ENCODE results near the gene ESYT2.

Gene ESYT2

GRCh38 chr7:158824028-158824427 lies 5.3 kb downstream of the ESYT2 start:
- Histone ChIP-seq H3K27ac (ENCODE audit: low read length) (no peak overlapping the region), H3K4me3 (ENCODE audit: low read length) (no peak overlapping the region), H3K9me3 (ENCODE audit: control insufficient read depth, insufficient read depth, low read length) (no peaks in the 10 kb centered on the region), H3K4me1 (ENCODE audit: control insufficient read depth, insufficient read depth, low read length) (0 out of 2 replicates have a peak, but pooled peaks cover 1% of the 10 kb centered on the region), H3K36me3 (ENCODE audit: control insufficient read depth, insufficient read depth, low read length) (no peaks in the 10 kb centered on the region; the same call in none of the 2 replicates), H3K27me3 (ENCODE audit: control insufficient read depth, insufficient read depth, low read length) (no peaks in the 10 kb centered on the region)
- no CpG with 5 or more reads among the region's 4 CpGs for whole genome bisulfite sequencing (ENCODE audit: insufficient coverage, insufficient read length)
- no peak for DNase-seq (ENCODE audit: low read depth, low spot score)

DNA sequence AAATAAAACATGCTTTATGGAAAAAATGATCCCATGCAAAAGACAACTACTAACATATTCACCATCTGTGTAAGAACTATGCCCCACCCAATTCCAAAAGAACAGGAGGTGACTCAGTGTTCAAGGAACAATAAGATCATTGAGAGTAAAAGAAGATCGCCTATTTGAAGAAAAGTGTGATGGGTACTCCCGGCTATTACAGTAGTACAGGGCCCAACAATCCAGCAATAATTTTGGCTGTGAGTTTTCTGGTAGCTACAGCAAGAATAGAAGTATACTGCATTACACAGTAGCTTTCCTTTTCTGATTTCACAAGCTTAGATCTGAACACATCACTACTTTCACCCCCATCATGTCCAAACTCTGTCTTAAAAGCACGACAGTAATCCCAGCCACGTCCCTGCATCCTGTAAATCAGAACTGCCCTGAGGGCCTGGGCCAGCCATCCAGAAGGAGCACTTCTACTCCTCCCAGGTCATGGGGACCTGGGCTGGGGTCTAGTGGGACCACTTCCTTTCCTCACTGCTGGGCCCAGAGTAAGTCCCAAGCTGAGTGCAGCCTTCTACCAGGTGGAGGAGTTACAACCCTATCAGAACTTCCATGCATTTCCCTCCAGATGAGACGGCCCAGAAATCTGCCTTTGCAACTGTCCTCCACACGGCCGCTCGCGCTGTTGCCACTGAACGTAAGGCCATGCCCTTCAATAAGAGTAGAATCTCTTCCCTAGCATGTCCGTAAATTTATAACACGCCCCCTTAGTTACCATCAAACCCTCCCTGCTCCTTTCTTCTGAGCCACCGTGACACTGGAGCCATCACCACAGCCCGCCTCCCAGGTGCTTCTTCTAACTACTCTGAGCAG lies 7.9 kb downstream of the ESYT2 start:
- Histone ChIP-seq H3K4me1 (ENCODE audit: control insufficient read depth, insufficient read depth, low read length) (peaks cover 6% of the 10 kb centered on the region), H3K27ac (ENCODE audit: low read length) (no peak overlapping the region), H3K9me3 (ENCODE audit: control insufficient read depth, insufficient read depth, low read length) (no peaks in the 10 kb centered on the region), H3K27me3 (ENCODE audit: control insufficient read depth, insufficient read depth, low read length) (no peaks in the 10 kb centered on the region), H3K4me3 (ENCODE audit: low read length) (no peak overlapping the region), H3K36me3 (ENCODE audit: control insufficient read depth, insufficient read depth, low read length) (no peaks in the 10 kb centered on the region; the same call in 1 of the 2 replicates)
- WGBS (ENCODE audit: insufficient coverage, insufficient read length): no CpG with 5 or more reads among the region's 14 CpGs
- DNase-seq (ENCODE audit: low read depth, low spot score): no peak

DNA sequence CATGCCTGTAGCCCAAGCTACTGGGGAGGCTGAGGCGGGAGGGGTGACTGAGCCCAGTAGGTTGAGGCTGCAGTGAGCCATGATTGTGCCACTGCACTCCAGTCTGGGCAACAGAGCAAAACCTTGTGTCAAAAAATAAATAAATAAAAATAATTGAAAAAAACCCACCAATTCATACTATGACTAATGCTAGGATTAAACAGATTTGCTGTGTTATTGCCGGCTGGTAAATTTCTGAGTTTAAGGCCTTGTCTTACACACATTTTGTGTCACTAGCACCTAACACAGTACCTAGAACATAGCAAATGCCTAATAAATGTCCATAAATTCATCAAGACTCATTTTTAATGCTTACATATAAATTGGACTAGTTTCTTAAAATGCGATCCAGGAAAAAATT lies 8.7 kb downstream of the ESYT2 start:
- DNase-seq (ENCODE audit: low read depth, low spot score): no peak
- no CpG with 5 or more reads among the region's 3 CpGs for WGBS (ENCODE audit: insufficient coverage, insufficient read length)
- H3K27ac ChIP-seq (ENCODE audit: low read length): no peak overlapping the region
- H3K36me3 ChIP-seq (ENCODE audit: control insufficient read depth, insufficient read depth, low read length): no peaks in the 10 kb centered on the region; the same call in 1 of the 2 replicates
- H3K27me3 ChIP-seq (ENCODE audit: control insufficient read depth, insufficient read depth, low read length): no peaks in the 10 kb centered on the region
- H3K9me3 ChIP-seq (ENCODE audit: control insufficient read depth, insufficient read depth, low read length): no peaks in the 10 kb centered on the region
- peaks cover 6% of the 10 kb centered on the region for H3K4me1 ChIP-seq (ENCODE audit: control insufficient read depth, insufficient read depth, low read length)
- no peak overlapping the region for H3K4me3 ChIP-seq (ENCODE audit: low read length)

DNA sequence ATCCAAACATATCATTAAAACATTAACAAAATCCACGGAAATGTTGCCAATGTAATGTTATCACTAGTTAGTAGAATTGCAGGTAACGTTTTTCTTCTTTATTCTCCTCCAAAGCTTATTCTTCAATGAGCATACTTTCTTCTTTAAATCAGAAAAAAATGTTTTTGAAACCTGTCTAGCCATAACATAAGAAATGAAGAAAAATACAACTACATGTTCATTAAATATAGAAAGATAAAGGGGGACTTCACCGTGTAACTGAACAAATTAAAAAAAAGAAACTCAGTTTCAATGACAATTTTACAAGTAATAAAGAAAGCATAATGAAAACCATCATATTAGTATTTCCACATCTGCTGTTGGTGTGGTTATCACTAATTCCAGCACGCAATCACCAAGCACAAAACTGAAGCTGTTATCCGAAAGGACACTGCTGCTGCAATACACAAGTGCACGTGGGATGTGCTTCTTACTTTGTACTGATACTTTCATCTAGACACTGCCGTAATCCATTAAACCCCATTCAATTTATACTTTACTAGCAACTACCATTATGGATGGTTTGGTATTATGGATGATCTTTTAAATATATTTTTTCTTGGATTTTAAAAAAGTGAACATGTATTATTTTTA lies 9.6 kb downstream of the ESYT2 start:
- H3K4me1 ChIP-seq (ENCODE audit: control insufficient read depth, insufficient read depth, low read length): peaks cover 8% of the 10 kb centered on the region
- no peaks in the 10 kb centered on the region; the same call in 1 of the 2 replicates for H3K36me3 ChIP-seq (ENCODE audit: control insufficient read depth, insufficient read depth, low read length)
- no peak for DNase-seq (ENCODE audit: low read depth, low spot score)
- H3K27me3 ChIP-seq (ENCODE audit: control insufficient read depth, insufficient read depth, low read length): no peaks in the 10 kb centered on the region
- no peaks in the 10 kb centered on the region for H3K9me3 ChIP-seq (ENCODE audit: control insufficient read depth, insufficient read depth, low read length)
- no CpG with 5 or more reads among the region's 7 CpGs for WGBS (ENCODE audit: insufficient coverage, insufficient read length)
- no peak overlapping the region for H3K27ac ChIP-seq (ENCODE audit: low read length)
- H3K4me3 ChIP-seq (ENCODE audit: low read length): no peak overlapping the region

- Histone ChIP-seq H3K4me1 (ENCODE audit: control insufficient read depth, insufficient read depth, low read length) (peaks cover 8% of the 10 kb centered on the region), H3K4me3 (ENCODE audit: low read length) (no peak overlapping the region)
- DNase-seq (ENCODE audit: low read depth, low spot score): no peak
These were observed 10.7 kb downstream of the ESYT2 start for GRCh38 chr7:158818325-158819213.

GRCh38 chr7:158816995-158817394 lies 12.3 kb downstream of the ESYT2 start:
- H3K4me1 ChIP-seq (ENCODE audit: control insufficient read depth, insufficient read depth, low read length): peaks cover 8% of the 10 kb centered on the region

More at GRCh38 chr7:158818325-158819213, 10.7 kb downstream of the ESYT2 start:
- WGBS (ENCODE audit: insufficient coverage, insufficient read length): no CpG with 5 or more reads among the region's 15 CpGs
- no peaks in the 10 kb centered on the region for H3K9me3 ChIP-seq (ENCODE audit: control insufficient read depth, insufficient read depth, low read length)
- no peaks in the 10 kb centered on the region; the same call in 1 of the 2 replicates for H3K36me3 ChIP-seq (ENCODE audit: control insufficient read depth, insufficient read depth, low read length)
- no peaks in the 10 kb centered on the region for H3K27me3 ChIP-seq (ENCODE audit: control insufficient read depth, insufficient read depth, low read length)
- H3K27ac ChIP-seq (ENCODE audit: low read length): no peak overlapping the region

GRCh38 chr7:158816271-158816670 lies 13.0 kb downstream of the ESYT2 start:
- DNase-seq (ENCODE audit: low read depth, low spot score): no peak
- Histone ChIP-seq H3K4me1 (ENCODE audit: control insufficient read depth, insufficient read depth, low read length) (peaks cover 6% of the 10 kb centered on the region), H3K27ac (ENCODE audit: low read length) (no peak overlapping the region), H3K4me3 (ENCODE audit: low read length) (no peak overlapping the region), H3K9me3 (ENCODE audit: control insufficient read depth, insufficient read depth, low read length) (no peaks in the 10 kb centered on the region), H3K36me3 (ENCODE audit: control insufficient read depth, insufficient read depth, low read length) (no peaks in the 10 kb centered on the region; the same call in 1 of the 2 replicates), H3K27me3 (ENCODE audit: control insufficient read depth, insufficient read depth, low read length) (no peaks in the 10 kb centered on the region)
- WGBS (ENCODE audit: insufficient coverage, insufficient read length): no CpG with 5 or more reads among the region's 3 CpGs

More at GRCh38 chr7:158816995-158817394, 12.3 kb downstream of the ESYT2 start:
- no peak for DNase-seq (ENCODE audit: low read depth, low spot score)
- Histone ChIP-seq H3K27me3 (ENCODE audit: control insufficient read depth, insufficient read depth, low read length) (no peaks in the 10 kb centered on the region), H3K27ac (ENCODE audit: low read length) (no peak overlapping the region), H3K9me3 (ENCODE audit: control insufficient read depth, insufficient read depth, low read length) (no peaks in the 10 kb centered on the region), H3K36me3 (ENCODE audit: control insufficient read depth, insufficient read depth, low read length) (no peaks in the 10 kb centered on the region; the same call in 1 of the 2 replicates), H3K4me3 (ENCODE audit: low read length) (no peak overlapping the region)
- no CpG with 5 or more reads among the region's 2 CpGs for WGBS (ENCODE audit: insufficient coverage, insufficient read length)

- no peaks in the 10 kb centered on the region for H3K9me3 ChIP-seq (ENCODE audit: control insufficient read depth, insufficient read depth, low read length)
- DNase-seq (ENCODE audit: low read depth, low spot score): no peak
- no peak overlapping the region for H3K4me3 ChIP-seq (ENCODE audit: low read length)
- no CpG with 5 or more reads among the region's 6 CpGs for WGBS (ENCODE audit: insufficient coverage, insufficient read length)
- no peak overlapping the region for H3K27ac ChIP-seq (ENCODE audit: low read length)
- H3K4me1 ChIP-seq (ENCODE audit: control insufficient read depth, insufficient read depth, low read length): peaks cover 6% of the 10 kb centered on the region
- H3K36me3 ChIP-seq (ENCODE audit: control insufficient read depth, insufficient read depth, low read length): no peaks in the 10 kb centered on the region
- no peaks in the 10 kb centered on the region for H3K27me3 ChIP-seq (ENCODE audit: control insufficient read depth, insufficient read depth, low read length)
These were observed 13.5 kb downstream of the ESYT2 start for GRCh38 chr7:158815800-158816128.

DNA sequence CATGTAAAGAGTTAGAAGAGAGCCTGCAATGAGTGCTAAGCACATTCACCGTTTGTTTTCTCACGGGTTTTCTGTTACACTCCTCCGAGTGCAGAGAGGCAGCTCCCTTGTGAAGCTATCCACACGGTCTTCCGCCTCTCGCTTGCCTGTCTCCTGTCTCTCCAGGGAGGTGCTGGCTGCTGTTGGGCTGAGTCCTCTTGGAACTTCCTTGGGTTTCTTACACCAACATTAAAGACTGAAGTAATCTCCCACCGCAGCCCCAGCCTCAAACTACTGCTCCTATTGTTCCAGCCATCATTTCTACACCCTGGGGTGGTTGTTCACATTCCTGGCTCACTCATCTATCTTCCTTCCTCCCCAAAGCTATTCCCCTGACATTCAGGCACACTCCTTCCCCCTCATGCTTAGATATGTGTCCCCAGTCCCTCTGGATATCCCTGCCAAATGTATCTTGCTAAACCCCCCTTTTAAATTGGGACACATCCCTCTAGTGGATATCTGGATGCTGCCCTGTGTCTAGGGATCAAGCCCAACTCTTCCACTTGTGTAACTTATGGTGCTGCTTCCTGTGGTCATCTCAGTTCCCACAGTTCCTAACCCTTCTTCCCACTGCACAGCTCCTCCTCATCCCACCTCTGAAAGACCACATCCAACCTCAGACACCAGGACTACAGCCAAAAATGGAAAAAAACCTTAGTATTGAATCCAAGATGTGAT lies 14.1 kb downstream of the ESYT2 start:
- Histone ChIP-seq H3K4me1 (ENCODE audit: control insufficient read depth, insufficient read depth, low read length) (peaks cover 6% of the 10 kb centered on the region), H3K4me3 (ENCODE audit: low read length) (no peak overlapping the region), H3K36me3 (ENCODE audit: control insufficient read depth, insufficient read depth, low read length) (no peaks in the 10 kb centered on the region), H3K9me3 (ENCODE audit: control insufficient read depth, insufficient read depth, low read length) (no peaks in the 10 kb centered on the region), H3K27ac (ENCODE audit: low read length) (no peak overlapping the region), H3K27me3 (ENCODE audit: control insufficient read depth, insufficient read depth, low read length) (no peaks in the 10 kb centered on the region)
- no CpG with 5 or more reads among the region's 7 CpGs for WGBS (ENCODE audit: insufficient coverage, insufficient read length)
- DNase-seq (ENCODE audit: low read depth, low spot score): no peak

Measured in iPS DF 6.9 (cell line).